ENCODE results near the gene NR4A1.

DNA sequence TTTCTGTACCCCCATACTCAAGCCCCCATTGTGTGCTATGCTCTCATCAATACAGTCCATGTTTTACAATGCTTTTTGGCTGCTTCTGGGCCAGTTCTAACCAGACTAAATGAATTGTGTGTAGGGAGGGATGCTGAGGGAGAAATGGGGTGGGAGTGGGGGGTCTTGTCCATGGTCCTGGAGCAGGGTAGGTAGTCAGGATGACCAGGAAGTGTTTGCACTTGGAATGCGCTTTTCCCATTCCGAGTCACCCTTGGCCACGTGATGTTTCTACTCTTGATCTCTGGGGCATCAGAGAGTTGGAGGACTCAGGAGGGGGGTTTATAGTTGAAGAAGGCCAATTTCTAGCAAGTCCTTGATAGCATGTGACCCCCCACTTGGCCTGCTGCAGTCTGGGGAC, 27.0 kb downstream of the NR4A1 start:
- TF ChIP-seq, protein P1, sequence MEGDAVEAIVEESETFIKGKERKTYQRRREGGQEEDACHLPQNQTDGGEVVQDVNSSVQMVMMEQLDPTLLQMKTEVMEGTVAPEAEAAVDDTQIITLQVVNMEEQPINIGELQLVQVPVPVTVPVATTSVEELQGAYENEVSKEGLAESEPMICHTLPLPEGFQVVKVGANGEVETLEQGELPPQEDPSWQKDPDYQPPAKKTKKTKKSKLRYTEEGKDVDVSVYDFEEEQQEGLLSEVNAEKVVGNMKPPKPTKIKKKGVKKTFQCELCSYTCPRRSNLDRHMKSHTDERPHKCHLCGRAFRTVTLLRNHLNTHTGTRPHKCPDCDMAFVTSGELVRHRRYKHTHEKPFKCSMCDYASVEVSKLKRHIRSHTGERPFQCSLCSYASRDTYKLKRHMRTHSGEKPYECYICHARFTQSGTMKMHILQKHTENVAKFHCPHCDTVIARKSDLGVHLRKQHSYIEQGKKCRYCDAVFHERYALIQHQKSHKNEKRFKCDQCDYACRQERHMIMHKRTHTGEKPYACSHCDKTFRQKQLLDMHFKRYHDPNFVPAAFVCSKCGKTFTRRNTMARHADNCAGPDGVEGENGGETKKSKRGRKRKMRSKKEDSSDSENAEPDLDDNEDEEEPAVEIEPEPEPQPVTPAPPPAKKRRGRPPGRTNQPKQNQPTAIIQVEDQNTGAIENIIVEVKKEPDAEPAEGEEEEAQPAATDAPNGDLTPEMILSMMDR (IDR thresholded peaks at IDR 0.05; ENCODE audit: insufficient read depth, low read length, poor library complexity, severe bottlenecking), result no peak
- no peak for TF ChIP-seq EZH2phosphoT487 (conservative IDR thresholded peaks at IDR 0.05; ENCODE audit: low read length)
